NCI-H748 (cell line): Measurements from ENCODE around the gene ABCB9.
A peak's percentile ranks its signal among the peaks of the same experiment; 100 is the strongest.
"Not testable (repeated sequence)": the region's sequence is repeated elsewhere in the genome, so short reads cannot be mapped to it uniquely, and the experiment has no call there.

Experiments used
- DNase-seq: peaks from one replicate; lab custom pipeline; 2025; ENCODE audit not compliant: unreplicated experiment; lab: John Stamatoyannopoulos, UW

Gene ABCB9

DNA sequence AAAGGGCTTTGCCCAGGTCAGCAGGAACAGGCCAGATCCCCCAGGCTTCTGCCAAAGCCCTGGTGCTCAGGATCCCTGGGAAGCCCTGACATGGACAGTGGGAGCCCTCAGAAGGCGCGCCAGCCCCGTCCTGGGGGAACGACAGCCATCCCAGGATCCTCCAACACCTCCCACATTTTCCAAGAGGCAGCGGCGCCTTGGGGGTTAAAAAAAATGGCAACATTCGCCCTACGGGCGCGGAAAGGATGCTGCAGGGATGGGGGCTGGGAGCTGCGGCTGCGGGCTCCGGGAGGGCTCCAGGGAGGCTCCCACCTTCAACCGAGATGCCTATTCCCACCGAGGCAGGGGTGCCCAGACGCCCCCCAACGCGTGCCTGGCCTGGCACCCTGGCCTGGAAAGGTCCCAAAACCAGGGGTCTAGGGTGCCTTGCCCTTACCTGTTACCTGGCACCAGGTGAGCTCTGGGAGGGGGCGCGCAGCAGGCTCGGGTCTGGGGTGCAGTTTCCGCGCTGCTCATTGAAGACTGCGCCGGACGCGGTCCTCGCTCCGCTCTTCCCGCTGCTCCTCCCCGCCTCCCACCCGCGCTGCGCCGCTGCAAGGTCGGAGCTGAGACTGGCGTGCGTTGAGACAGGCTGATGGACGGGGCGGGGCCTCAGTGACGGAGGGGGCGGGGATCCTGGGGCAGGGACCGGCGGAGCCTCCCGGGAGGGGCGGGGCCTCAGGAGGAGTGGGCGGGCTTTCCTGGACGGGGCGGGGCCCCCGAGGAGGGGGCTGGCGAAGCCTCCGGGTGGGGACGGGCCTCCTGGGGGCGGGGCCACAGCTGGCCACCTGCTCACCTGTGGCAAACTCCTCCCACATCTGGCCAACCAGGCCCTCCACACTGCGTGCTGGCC, at the start of gene ABCB9:
Gene ABCB9, minus strand, starts transcription at position 613 of the 892 bp plus-strand sequence. CDS start 6,228 bp downstream, outside the sequence.
- peak; percentile 98 for DNase-seq

DNA sequence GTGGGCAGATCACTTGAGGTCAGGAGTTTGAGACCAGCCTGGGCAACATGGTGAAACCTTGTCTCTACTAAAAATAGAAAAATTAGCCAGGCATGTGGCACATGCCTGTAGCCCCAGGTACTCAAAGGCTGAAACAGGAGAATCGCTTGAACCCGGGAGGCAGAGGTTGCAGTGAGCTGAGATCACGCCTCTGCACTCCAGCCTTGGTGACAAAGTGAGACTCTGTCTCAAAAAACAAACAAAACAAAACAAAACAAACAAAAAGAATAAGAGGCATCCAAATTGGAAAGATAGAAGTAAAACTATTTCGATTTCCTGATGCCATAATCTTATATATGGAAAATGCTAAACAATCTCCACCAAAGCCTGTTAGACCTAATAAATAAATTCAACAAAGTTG, 48.2 kb upstream of the ABCB9 start:
- not testable (repeated sequence) for DNase-seq

DNA sequence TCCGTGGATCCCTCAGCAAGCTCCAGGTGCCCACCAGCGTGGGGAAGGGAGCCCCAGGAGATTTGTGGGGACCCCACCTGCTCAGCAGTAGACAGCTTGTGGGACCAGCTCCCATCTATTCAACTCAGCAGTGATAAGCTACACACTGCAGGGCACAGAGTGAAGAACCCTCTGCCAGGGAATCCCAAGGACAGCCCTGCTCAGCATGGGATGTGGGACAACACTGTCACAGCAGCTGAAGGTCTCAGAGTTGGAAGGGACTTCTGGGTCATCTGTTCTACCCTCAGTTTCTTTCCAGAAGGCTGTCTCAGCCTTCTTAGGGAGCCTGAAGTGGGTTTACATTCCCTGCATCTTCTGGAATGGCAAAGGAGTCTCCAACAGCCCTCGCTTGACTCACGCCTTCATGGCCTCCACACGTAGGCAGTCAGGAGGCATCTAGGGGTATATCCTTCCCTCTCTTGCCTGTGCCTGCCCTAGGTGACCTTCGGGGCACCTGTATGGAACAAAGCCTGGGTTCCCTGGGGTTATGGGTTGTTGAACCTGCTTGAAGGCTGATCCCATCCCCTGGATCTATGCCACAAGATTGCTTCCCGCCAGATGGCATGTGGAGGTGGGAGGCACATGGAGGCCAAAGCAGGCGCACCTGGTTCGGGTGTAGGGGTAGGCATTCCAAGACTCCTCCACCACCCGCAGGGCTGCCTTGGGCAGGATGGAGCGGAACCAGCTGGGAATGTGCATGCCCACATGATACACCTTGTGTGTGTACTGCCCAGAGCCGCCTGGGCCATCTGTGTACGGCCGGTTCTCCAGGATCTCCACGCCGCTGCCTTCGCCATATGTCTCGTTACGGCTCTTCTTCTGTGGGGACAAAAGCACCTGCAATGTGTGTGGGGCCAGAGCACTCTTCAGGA, 47.2 kb upstream of the ABCB9 start:
- DNase-seq: no peak

DNA sequence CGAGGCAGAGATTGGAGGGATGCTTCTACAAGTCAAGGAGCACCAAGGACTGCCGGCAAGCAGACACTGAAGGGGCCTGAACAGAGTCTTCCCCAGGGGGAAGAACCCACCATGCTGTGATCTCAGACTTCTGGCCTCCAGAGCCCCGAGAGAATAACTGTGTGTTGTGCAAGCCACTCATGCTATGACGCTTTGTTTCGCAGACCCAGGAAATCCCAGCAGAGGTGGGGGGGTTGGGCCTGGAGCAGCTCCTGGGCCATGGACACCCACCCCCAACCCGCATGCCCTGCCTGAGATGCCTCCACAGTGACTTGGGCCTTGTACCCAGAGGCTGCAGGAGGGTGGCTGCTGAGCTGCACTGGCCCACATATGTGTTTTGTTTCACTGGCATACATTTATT, 45.4 kb upstream of the ABCB9 start:
- no peak for DNase-seq

DNA sequence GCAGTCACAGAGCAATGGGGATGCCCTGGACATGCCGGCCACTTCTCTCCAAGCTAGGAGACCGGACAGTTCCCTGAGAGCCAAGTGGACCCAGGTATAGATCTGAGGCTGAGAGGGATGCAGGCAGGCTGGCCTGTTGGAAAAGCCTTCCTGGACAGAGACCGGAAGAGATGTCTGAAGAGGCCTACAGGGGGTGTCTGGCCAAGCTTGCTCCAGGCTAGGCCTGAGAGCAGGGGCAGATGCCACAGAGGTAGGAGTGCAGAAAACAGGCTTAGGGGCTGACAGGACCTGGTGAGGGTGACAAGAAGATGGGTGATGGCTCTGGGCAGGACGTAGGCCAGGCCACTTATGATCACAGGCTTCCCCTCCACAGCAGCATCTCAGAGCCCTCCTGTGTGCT, 44.4 kb upstream of the ABCB9 start:
- DNase-seq: no peak

DNA sequence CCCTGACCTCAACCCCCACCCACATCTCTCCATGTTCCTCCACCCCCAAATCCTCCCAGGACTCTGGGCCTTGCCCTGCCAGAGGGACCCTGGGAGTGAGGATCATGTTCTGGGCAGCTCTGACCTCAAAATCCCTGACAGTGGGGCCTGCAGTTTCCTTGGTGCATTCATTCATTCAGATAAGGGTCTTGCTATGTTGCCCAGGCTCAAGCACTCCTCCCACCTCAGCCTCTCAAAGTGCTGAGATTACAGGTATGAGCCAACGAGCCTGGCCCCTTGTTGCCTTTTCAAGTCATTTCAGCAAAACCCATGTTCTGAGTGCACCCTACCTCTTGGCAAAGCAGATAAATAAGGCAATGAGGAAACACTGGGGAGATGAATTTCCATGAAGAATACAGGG, 43.8 kb upstream of the ABCB9 start:
- no peak for DNase-seq

DNA sequence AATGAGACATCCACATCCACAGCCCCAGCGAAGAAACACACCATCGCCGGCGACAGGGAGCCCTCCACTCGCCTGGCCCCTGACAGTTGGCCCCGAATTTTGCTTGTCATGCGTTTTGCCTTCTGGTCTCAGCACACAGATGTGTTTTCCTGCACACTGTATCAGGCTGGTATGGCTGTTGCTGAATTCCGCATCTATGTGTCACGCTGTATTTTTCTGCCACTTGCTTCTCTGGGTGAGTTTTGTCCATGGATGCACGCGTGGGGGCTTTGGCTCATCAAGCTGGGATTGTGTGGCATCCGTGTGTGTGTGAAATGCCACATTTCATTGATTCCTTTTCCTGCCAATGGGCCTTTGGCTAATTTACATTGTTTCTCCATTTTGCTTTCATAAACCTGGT, 40.7 kb upstream of the ABCB9 start:
- DNase-seq: no peak

DNA sequence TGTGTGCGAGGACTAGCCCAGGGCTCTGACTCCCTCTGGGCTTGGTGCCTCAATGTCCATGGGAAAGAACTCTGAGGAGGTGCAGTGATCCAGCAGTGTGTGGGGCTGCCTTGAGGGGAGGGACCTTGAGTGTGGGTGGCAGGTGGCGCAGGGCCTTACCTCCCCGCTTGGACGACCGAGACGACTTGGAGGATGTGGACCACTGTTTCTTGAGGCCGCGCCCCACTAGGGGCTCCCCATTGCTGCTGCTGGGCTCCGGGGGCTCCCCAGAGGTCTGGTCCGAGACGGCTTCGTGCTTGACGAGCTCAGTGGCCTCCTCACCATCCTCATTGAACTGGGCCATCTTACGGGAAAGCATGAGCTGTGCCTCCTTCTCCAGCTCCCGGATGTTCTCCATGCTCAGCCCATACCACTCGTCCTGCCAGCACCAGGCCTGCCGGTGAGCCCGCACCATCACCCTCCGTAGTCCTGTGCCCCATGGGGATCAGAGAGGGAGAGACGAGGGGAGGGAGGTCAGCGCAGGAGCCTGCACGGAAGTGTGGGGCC, 38.9 kb upstream of the ABCB9 start:
- no peak for DNase-seq

DNA sequence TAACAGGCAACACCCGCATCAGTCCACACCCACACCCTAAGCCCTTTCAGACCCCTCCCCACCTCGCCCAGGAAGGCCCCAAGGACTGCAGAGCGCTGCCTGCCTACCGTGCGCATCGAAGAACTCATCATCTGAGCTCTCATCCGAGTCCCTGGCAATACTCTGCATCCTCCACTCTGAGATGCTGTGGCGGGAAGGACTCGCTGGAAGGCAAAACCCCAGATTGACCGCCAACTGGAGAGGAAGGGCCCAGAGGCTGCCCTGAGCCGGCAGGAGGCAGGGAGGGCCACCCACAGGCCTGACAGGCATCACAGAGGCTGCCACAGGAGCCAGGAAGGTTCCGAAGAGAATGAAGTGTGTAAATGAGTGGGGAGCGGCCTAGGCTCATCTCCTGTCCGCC, 38.0 kb upstream of the ABCB9 start:
- no peak for DNase-seq

DNA sequence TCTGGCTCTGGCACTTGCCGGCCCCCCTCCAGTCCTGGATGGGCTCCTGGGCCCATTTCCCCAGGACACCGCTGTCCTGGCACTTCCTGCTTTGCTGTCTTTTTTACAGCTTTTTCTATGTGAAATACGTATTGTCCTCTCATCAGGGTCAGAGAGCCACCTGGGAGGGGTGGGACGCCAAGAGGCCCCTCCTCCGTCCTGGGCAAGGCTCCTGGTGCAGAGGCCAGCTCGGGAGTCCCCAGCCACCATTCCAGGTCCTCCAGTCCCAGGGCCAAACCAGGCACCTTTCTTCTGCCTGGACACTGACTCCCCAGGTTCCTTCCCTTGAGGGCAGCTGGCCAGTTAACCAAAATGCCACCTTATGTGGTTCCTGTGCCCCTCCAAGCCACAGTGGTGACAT, 37.0 kb upstream of the ABCB9 start:
- no peak for DNase-seq

DNA sequence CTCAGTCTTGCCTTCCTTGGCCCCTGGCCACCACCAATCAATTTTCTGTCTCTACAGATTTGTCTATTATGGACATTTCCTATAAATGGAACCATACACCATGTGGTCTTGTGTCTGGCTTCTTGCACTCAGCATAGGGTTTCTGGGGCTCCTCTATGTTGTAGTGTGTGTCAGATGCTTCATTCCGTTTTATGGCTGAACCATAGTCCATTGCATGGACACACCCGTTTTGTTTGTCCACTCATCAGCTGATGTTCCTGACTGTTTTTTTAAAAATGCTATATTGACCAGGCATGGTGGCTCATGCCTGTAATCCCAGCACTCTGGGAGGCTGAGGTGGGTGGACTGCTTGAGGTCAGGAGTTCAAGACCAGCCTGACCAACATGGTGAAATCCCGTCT, 35.2 kb upstream of the ABCB9 start:
- DNase-seq: no peak

DNA sequence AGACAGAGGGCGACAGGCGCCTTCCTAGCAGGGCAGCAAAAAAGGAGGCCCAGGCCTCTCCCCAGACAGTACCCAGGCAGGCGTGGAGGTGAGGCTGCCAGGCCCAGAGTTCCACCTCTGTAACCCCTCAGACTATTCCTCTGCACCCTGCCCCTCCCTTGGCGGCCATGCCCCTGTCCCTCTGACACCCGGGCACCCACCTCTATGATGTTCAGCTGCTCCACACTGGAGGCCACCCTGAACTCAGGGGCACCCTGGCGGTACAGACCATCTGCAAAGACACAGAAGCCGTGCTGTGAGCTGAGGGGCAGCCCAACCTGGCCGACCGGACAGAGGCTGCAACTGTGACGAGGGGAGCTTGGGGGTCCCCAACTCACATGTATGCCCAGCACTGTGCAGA, 34.3 kb upstream of the ABCB9 start:
- DNase-seq: no peak

DNA sequence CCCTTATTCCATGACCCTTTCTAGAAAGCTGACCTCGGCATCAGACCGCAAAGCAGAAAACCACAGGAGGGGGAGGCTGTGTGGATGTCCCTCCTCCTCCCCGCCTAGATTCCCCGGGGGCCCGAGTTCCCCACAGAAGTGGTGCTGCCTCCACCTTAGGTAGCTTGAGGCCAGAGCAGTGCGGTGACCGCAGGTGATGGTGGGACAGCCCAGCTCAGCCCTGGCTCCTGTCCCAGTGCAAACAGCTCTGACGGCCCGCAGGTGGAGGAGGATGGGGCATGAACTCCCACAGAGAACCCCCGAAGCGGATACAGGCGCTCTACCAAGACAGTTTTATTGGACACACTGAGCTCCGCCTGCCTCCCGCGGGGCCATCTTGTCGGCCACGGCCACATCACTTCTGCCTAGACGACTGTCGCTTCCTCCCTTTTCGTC, 33.7 kb upstream of the ABCB9 start:
- DNase-seq: no peak

DNA sequence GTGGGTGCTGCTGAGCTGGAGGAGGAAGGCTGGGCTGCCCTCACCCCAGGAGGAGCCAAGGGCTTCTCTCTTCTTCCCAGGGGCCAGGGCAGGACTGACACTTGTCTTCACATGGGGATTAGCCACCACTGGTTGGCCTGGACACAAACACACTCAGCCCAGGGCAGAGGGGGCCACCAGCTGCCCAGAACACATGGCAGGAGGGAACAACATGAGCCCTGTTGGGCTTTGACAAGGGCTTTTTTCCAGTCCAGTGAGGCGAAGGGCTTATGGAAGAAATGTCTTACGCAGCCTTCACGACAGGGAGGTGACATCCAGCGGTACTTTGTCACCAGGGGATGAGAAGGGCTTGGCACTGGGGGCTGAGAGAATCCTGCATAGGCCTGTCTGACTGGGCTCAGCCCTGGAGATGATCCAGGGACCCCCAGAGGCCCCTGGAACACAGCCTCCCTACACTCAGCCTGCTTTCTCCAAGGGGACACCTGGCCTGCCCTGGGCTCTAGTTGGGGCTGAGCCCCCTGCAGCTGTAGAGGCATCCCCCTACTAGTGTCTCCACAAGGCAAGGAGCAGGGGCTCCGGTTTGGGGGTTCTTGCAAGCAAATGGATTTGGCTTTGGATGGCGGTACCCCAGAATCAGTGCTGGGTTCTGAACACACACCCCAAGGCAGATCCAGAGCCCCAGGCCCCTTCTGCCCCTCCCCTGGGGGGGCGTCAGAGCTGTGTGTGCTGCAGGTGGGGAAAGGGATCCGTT, 33.1 kb upstream of the ABCB9 start:
- no peak for DNase-seq

DNA sequence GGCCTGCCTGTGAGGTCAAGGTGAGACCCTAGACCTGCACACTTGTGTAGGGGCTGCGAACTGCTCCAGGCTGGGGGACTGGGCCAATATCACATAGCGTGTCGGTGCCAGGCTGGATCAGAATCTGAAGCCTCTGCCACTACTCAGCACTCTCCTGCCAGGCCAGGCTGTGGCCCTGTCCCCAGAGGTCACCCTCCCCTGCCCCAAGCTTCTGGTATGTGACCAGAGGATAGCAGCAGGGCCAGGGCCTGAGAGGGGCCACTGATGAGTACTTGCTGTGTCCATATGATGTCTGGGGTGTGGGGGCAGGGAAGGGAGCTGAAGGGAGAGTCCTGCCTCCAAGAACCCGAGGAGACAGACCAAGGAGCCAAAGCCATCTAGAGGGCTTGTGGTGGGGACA, 32.1 kb upstream of the ABCB9 start:
- DNase-seq: no peak

DNA sequence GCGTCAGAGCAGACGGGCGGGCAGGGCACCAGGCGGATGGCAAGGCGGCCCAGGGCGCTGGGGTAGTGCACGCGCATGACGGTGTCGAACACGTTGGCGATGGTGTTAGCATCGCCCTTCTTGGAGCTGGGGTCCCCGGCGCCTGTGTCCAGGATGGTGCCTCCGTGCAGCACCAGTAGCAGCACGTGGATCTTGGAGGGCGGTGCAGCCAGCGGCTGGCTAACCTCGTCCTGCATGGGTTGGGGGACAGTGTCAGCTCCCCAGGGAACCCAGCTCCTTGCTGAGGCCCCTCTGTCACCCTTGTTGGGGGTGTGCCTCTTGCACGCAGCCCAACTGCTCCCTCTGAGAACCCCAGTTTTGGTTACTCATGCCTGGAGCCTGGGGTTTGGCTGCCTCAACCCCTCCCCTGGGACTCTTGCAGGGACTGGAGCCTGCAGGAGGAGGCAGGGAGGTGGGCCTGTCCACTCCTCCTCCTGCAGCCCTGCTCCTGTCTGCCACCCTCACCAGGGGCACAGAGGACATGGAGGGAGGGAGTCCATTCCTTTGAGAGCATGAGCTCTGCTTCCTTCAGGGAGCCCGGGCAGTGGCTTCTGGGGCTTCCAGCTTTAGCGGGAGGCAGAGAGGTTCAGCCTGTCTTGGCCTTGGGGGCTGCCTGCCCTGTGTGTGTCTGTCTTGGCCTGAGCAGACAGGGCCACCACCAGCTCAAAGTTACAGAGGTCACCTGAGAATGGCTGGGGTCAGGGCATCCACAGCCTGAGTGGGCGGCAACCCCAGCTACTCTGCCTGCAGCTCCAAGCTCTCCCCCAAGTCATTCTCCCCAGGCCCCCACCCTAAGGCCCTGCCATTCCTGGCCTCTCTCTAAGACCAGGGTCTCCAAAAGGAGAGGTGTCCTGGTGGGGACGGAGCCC, 31.3 kb upstream of the ABCB9 start:
- no peak for DNase-seq

DNA sequence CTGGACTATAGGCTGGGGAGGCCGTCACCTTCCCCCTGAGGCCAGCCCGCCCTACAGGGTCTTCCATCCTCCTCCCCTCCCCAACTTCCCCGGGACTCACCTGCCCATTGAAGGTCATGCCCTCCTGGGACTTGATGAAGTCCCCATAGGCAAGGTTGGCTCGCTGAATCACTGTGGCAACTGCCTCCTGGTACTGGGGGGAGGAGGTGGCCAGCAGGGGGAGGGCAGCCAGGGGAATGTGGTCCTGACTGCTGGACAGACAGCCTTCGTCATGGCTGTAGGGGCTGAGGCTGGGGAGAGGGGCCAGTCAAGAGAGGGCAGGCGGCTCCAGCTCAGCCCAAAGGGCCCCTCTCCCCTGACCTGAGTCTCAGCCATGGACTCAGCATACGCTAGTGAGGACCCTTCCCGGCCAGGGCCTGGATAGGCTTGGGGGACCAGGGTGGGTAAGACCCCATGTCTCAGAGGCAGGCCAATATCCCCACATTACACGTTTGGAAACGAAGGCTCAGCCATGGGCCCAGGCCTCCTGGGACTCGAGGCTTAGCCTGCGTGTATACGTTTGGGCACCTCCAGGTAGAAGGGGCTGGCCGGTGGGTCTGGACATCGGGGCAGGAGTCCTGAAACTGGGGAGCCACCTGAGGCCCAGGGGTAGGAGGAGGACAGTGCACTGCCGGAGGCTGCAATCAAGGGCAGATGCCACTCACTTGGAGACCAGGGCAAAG, 30.5 kb upstream of the ABCB9 start:
- no peak for DNase-seq

DNA sequence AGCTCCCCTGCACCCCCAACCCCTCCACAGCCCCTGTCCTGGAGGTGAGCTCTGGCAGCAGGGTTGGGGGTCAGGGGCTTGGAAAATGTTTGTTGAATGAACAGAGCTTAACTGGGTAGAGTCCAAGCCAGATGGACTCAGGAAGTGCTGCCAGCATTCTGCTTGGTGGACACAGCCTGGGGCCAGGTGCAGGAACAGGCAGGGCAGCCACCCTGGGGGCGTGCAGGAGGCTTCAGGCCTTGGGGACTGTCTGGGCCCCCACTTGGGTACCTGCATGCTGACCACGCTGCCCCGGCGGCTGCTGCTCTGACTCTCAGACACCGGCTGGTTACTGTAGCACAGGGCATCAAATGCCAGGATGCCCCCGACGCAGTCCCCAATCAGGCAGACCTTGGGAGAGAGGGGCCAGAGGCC, 29.9 kb upstream of the ABCB9 start:
- no peak for DNase-seq

DNA sequence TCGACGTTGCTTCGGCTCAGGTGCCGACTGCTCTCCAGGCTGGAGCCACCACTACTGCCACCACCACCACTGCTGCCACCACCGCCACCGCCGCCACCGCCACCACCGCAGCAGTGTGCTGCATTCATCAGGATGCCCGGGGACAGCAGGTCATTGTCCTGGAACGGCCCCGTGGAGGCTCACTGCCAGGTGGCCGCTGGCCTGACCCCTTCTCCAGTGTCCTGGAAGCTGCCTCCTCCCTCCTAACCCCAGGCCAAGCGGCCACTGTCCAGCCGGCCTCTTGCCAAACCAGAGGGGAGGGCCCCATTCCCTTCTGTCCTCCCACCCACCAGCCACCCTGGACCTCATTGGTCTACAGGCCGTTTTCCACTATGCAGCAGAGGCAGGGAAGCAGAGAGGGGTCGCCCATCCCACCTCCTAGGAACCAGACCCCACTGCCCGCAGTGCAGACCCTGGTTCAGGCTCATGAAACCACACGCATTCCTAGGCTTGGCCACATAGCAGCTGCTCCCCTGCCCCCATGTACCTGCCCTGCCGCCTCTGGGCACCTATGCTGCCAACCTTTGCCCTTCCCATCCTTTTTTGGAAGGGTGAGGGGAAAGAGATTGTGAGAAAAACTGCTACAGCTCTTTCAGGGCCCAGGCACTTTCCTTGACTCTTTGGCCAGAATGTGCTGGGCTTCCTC, 29.4 kb upstream of the ABCB9 start:
- DNase-seq: no peak
